NCI-H2081 treated with DMSO at 0.1 percent for 48 hours (cell line): ENCODE data around the gene FAM219B.
"Not testable (repeated sequence)": the region's sequence is repeated elsewhere in the genome, so short reads cannot be mapped to it uniquely, and the experiment has no call there.

Source experiments
- DNase-seq: peaks from one replicate; lab custom pipeline; 2025; lab: John Stamatoyannopoulos, UW

FAM219B gene, protein sequence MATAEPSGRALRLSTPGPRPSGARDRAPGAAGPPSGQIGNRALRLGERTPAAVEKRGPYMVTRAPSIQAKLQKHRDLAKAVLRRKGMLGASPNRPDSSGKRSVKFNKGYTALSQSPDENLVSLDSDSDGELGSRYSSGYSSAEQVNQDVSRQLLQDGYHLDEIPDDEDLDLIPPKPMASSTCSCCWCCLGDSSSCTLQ

GRCh38 chr15:74906450-74907162, at the start of gene FAM219B:
FAM219B (minus strand) TSS chr15:74906851; CDS start chr15:74906800, 51 bp downstream.
- peak; percentile 30 for DNase-seq

GRCh38 chr15:74955796-74956647, 49.4 kb upstream of the FAM219B start:
- DNase-seq: no peak

GRCh38 chr15:74955017-74955416, 48.4 kb upstream of the FAM219B start:
- no peak for DNase-seq

GRCh38 chr15:74954515-74954914, 47.9 kb upstream of the FAM219B start:
- DNase-seq: no peak

DNA sequence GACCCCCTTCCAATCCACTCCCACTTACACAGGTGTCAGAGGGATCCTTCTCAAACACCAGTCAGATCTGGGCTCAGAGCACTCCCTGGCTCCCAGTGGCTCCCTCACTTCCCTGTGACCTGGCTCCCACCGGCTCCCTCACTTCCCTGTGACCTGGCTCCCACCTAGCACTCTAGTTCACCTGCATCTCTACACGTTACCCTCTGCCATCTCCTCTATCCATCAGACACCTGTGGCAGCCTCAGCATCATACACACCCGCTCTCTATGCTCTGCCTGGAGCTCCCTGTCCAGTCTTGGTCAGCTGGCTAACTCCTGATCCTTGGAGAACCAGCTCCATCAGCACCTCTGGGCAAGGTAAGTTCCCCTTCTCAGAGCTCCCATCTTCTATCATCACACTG, 44.4 kb upstream of the FAM219B start:
- DNase-seq: no peak

GRCh38 chr15:74950078-74950908, 43.6 kb upstream of the FAM219B start:
- no peak for DNase-seq

- DNase-seq: peak; percentile 87
Measured at GRCh38 chr15:74937590-74938371, 31.1 kb upstream of the FAM219B start, which contains the start of gene COX5A. COX5A (minus strand) TSS chr15:74938073; CDS start chr15:74938014, 59 bp downstream.

DNA sequence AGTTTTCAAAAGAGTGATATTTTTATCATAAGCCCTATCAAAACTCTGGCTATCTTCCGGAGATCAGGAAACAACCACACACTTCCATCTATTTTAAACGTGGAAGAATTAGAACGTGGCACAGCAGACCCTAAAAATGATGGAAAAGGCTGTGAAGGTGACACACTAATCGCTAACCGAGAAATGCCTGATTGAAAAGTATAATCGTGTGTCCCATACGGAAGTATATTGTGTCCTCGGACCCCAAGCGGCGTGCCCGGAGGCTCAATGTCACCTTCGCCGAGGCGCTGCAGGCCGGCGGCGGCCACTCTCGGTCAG, 30.6 kb upstream of the FAM219B start:
- DNase-seq: no peak

DNA sequence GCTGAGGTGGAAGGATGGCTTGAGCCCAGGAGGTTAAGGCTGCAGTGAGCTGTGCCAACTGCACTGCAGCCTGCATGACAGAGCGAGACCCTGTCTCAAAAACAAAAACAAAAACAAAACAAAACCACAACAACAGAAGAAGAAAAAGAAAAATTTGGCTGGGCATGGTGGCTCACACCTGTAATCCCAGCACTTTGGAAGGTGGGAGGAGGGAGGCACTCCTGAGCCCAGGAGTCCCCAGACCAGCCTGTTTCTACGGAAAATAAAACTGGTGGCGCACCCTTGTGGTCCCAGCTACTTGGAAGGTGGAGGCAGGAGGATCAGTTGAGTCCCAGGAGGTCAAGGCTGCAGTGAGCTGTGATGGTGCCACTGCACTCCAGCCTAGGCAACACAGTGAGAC, 28.5 kb upstream of the FAM219B start:
- DNase-seq: not testable (repeated sequence)

- DNase-seq: no peak
Measured at GRCh38 chr15:74933573-74933972, 26.9 kb upstream of the FAM219B start.

GRCh38 chr15:74928771-74929198, 22.1 kb upstream of the FAM219B start:
- no peak for DNase-seq

DNA sequence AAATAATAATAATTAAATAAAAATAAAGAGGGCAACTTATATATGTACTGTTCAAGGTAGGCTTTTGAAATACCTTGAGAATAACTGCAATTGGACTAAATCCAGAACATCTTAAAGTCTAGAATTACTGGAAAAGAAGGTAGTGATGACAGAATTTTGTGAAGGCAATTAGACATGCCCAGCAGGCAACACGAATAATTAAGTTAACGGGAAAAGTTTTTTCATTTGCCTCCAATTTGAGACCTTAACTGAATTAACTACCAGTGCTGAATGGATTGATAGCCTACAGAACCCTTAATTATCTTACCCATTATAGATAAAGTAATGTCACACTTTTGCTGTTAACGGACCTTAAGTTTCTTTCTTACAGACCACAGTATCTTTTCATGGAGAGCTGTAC, 17.9 kb upstream of the FAM219B start:
- DNase-seq: no peak

GRCh38 chr15:74920456-74920855, 13.8 kb upstream of the FAM219B start:
- DNase-seq: no peak

DNA sequence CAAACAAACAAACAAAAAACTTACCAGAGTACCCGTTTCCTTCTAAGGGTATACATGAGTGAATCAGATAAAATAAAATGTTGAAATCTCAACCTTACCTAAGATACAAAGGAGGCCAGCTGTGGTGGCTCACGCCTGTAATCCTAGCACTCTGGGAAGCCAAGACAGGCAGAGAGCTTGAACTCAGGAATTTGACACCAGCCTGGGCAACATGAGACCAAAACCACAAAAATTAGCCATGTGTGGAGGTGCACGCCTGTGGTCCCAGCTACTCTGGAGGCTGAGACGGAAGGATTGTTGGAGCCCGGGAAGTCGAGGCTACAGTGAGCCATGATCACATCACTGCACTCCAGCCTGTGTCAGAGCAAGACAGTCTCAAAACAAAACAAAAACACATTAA, 11.0 kb upstream of the FAM219B start:
- no peak for DNase-seq

GRCh38 chr15:74913799-74914198, 7.1 kb upstream of the FAM219B start:
- DNase-seq: not testable (repeated sequence)

DNA sequence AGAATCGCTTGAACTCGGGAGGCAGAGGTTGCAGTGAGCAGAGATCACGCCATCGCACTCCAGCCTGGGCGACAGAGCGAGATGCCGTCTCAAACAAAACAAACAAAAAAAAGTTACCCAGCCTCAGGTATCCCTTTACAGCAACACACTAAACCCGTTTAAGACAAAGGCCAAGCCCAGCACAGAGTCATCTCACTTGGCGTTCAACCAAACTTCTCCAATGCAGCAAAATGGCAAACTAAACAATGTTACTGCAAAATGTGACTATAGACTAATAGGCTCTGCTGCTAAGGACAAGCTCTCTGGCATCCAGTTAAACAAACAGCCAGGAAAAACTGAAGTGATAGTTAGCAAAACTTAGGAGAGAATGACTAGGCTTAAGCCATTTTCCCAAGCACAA, 6.4 kb upstream of the FAM219B start:
- DNase-seq: no peak

- no peak for DNase-seq
Measured at GRCh38 chr15:74908635-74909034, 2.0 kb upstream of the FAM219B start.

GRCh38 chr15:74907163-74907870, 666 bp upstream of the FAM219B start:
- no peak for DNase-seq

- no peak for DNase-seq
Measured at GRCh38 chr15:74906067-74906449, 593 bp downstream of the FAM219B start.

DNA sequence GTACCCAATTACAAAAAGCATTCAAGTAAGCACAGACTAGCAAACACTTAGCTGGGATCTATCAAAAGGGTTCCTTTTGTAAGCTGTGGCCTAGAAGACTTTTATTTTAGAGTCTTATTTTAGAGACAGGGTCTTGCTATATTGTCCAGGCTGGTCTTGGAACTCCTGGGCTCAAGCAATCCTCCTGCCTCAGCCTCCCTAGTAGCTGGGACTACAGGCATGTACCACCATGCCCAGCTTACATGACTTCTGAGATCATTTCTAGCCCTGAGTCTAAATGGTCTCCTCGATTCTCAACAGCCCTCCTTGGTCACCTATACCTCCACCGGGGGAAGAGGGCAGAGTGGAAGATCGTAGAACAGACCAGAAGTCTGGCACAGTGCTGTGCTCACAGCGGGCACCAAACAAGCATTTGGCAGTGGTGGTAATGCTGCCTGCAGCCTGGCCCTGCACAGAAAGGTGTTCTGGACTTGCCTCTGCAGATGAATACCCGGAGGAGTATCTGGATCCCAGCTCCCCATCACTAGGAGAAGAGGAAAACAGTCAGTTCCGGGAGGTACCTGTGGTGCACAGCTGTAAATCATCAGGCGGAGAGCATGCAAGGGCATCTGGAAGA, 2.4 kb downstream of the FAM219B start:
- DNase-seq: no peak
